GM21717 (cell line): ENCODE data around the gene GNPTG.

Experiments
- ATAC-seq: cut with Tn5 transposase; IDR thresholded peaks from one replicate; pipeline ENCODE4 v1.9.1; 2021; ENCODE audit warnings: mild to moderate bottlenecking, moderate library complexity; ENCODE audit not compliant: unreplicated experiment

Gene GNPTG

GRCh38 chr16:1346422-1347285, 5.1 kb upstream of the GNPTG start:
- no peak for ATAC-seq

- no peak for ATAC-seq
Observed at GRCh38 chr16:1347286-1347855, 4.4 kb upstream of the GNPTG start.

GRCh38 chr16:1347962-1348361, 3.8 kb upstream of the GNPTG start:
- no peak for ATAC-seq

GRCh38 chr16:1348441-1348840, 3.3 kb upstream of the GNPTG start:
- ATAC-seq: no peak

GRCh38 chr16:1348926-1349325, 2.8 kb upstream of the GNPTG start:
- ATAC-seq: no peak

GRCh38 chr16:1349351-1349750, 2.4 kb upstream of the GNPTG start:
- ATAC-seq: no peak

- no peak for ATAC-seq
Observed at GRCh38 chr16:1349951-1350350, 1.8 kb upstream of the GNPTG start.

GRCh38 chr16:1350691-1351090, 1.0 kb upstream of the GNPTG start:
- no peak for ATAC-seq

GRCh38 chr16:1351215-1351581, 533 bp upstream of the GNPTG start:
- ATAC-seq: peak; percentile 9

GRCh38 chr16:1354815-1355540, 3.2 kb downstream of the GNPTG start:
- ATAC-seq: no peak

GRCh38 chr16:1355591-1355990, 3.9 kb downstream of the GNPTG start:
- no peak for ATAC-seq

- ATAC-seq: no peak
Observed at GRCh38 chr16:1356061-1356900, 4.5 kb downstream of the GNPTG start.

GRCh38 chr16:1357906-1358566, 6.3 kb downstream of the GNPTG start:
- ATAC-seq: no peak

- no peak for ATAC-seq
Observed at GRCh38 chr16:1361685-1362360, 10.1 kb downstream of the GNPTG start.

GRCh38 chr16:1362807-1363206, 11.1 kb downstream of the GNPTG start:
- no peak for ATAC-seq

GRCh38 chr16:1363501-1364041, 11.8 kb downstream of the GNPTG start:
- ATAC-seq: peak; percentile 50

- no peak for ATAC-seq
Observed at GRCh38 chr16:1364510-1364909, 12.8 kb downstream of the GNPTG start.

- no peak for ATAC-seq
Observed at GRCh38 chr16:1366060-1366711, 14.5 kb downstream of the GNPTG start.

GRCh38 chr16:1366712-1367299, 15.1 kb downstream of the GNPTG start:
- ATAC-seq: no peak
